ENCODE results near the gene PFN3. TPM values are rescaled to one million over a fixed set of nuclear protein-coding genes. Genes with fewer than 3 reads are reported as not detected.

PFN3 gene
- total and polyA plus RNA-seq, 2 experiments from 2014 or later: 1.9 to 2.0 TPM

DNA sequence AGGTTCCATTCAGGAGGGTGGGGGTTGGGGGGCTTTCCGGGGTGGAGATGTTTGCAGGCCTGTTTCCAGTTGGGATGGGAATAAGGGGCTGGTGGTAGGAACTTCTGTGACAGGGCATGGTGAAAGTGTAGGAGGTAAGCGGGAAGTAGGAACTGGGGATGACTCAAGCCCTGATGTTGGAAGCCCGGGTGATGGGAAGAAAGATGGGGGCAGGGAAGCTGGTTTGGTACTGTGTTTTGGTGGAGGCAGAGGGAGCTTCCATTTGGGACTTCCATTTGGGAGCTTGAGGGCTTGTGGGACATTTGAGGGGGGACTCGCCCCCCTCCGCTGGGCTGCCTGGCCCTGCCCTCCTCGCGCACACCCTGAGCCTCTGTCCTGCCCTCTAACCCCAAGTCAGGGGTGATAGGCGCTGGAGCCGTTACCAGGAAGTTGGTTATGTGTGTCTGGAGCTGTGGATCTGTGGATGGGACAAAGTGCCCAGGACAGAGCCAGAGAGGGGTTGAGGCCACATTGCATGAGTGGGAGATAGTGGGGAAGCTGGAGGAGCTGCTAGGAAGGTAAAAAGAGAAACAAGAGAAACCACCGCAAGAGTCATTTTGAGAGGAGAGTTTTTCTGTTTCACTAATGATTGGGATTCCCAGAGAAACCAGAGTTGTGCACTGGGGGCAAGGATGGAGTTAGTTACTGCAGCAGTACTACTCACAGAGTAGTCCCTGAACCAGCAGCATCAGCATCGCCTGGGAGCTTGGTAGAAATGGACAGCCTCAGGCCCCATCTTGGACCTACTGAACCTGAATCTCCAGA is 36.1 kb downstream of the PFN3 start:
- Mint-ChIP-seq H3K9me3 (no peaks in the 10 kb centered on the region; the same call in 2 of the 3 replicates), H3K27ac (no peak overlapping the region), H3K4me1 (peaks cover 45% of the 10 kb centered on the region)

GRCh38 chr5:177363565-177363964 is 36.9 kb downstream of the PFN3 start:
- DNase-seq (ENCODE audit: low spot score) (no peak), ATAC-seq (no peak)
- Histone ChIP-seq H3K27me3 (ENCODE audit: insufficient read depth) (peaks cover 18% of the 10 kb centered on the region), H2AFZ (peak overlapping the region; percentile 95; the same call in 1 of the 2 replicates), H4K20me1 (replicated peaks; ENCODE audit: insufficient read depth) (no peaks in the 10 kb centered on the region), H3K4me3 (peak overlapping the region; percentile 71), H3K4me1 (ENCODE audit: insufficient read depth) (peaks cover 41% of the 10 kb centered on the region), H3K27ac (ENCODE audit: low read depth) (no peak overlapping the region), H3K79me2 (replicated peaks; ENCODE audit: insufficient read depth) (no peaks in the 10 kb centered on the region), H3K36me3 (ENCODE audit: insufficient read depth) (no peaks in the 10 kb centered on the region), H3K4me2 (peak overlapping the region; percentile 88), H3F3A (replicated peaks; ENCODE audit: low read depth) (peaks cover 23% of the 10 kb centered on the region; the same call in 1 of the 2 replicates), H3K9me2 (ENCODE audit: insufficient read depth) (no peaks in the 10 kb centered on the region)
- H3K9me3 Mint-ChIP-seq: no peaks in the 10 kb centered on the region; the same call in 2 of the 3 replicates
- no peak overlapping the region for H3K27ac Mint-ChIP-seq
- TF ChIP-seq, protein P1, sequence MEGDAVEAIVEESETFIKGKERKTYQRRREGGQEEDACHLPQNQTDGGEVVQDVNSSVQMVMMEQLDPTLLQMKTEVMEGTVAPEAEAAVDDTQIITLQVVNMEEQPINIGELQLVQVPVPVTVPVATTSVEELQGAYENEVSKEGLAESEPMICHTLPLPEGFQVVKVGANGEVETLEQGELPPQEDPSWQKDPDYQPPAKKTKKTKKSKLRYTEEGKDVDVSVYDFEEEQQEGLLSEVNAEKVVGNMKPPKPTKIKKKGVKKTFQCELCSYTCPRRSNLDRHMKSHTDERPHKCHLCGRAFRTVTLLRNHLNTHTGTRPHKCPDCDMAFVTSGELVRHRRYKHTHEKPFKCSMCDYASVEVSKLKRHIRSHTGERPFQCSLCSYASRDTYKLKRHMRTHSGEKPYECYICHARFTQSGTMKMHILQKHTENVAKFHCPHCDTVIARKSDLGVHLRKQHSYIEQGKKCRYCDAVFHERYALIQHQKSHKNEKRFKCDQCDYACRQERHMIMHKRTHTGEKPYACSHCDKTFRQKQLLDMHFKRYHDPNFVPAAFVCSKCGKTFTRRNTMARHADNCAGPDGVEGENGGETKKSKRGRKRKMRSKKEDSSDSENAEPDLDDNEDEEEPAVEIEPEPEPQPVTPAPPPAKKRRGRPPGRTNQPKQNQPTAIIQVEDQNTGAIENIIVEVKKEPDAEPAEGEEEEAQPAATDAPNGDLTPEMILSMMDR (conservative IDR thresholded peaks at IDR 0.05; ENCODE audit: low read depth in 2 of 2): no peak
- TF ChIP-seq, protein P2, sequence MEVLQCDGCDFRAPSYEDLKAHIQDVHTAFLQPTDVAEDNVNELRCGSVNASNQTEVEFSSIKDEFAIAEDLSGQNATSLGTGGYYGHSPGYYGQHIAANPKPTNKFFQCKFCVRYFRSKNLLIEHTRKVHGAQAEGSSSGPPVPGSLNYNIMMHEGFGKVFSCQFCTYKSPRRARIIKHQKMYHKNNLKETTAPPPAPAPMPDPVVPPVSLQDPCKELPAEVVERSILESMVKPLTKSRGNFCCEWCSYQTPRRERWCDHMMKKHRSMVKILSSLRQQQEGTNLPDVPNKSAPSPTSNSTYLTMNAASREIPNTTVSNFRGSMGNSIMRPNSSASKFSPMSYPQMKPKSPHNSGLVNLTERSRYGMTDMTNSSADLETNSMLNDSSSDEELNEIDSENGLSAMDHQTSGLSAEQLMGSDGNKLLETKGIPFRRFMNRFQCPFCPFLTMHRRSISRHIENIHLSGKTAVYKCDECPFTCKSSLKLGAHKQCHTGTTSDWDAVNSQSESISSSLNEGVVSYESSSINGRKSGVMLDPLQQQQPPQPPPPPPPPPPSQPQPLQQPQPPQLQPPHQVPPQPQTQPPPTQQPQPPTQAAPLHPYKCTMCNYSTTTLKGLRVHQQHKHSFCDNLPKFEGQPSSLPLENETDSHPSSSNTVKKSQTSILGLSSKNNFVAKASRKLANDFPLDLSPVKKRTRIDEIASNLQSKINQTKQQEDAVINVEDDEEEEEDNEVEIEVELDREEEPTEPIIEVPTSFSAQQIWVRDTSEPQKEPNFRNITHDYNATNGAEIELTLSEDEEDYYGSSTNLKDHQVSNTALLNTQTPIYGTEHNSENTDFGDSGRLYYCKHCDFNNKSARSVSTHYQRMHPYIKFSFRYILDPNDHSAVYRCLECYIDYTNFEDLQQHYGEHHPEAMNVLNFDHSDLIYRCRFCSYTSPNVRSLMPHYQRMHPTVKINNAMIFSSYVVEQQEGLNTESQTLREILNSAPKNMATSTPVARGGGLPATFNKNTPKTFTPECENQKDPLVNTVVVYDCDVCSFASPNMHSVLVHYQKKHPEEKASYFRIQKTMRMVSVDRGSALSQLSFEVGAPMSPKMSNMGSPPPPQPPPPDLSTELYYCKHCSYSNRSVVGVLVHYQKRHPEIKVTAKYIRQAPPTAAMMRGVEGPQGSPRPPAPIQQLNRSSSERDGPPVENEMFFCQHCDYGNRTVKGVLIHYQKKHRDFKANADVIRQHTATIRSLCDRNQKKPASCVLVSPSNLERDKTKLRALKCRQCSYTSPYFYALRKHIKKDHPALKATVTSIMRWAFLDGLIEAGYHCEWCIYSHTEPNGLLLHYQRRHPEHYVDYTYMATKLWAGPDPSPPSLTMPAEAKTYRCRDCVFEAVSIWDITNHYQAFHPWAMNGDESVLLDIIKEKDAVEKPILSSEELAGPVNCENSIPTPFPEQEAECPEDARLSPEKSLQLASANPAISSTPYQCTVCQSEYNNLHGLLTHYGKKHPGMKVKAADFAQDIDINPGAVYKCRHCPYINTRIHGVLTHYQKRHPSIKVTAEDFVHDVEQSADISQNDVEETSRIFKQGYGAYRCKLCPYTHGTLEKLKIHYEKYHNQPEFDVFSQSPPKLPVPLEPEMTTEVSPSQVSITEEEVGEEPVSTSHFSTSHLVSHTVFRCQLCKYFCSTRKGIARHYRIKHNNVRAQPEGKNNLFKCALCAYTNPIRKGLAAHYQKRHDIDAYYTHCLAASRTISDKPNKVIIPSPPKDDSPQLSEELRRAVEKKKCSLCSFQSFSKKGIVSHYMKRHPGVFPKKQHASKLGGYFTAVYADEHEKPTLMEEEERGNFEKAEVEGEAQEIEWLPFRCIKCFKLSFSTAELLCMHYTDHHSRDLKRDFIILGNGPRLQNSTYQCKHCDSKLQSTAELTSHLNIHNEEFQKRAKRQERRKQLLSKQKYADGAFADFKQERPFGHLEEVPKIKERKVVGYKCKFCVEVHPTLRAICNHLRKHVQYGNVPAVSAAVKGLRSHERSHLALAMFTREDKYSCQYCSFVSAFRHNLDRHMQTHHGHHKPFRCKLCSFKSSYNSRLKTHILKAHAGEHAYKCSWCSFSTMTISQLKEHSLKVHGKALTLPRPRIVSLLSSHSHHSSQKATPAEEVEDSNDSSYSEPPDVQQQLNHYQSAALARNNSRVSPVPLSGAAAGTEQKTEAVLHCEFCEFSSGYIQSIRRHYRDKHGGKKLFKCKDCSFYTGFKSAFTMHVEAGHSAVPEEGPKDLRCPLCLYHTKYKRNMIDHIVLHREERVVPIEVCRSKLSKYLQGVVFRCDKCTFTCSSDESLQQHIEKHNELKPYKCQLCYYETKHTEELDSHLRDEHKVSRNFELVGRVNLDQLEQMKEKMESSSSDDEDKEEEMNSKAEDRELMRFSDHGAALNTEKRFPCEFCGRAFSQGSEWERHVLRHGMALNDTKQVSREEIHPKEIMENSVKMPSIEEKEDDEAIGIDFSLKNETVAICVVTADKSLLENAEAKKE (CRISPR knock-in tag; IDR thresholded peaks at IDR 0.05): no peak
- TF ChIP-seq NANOG (IDR thresholded peaks at IDR 0.05; ENCODE audit: borderline replicate concordance) (no peak), POLR2AphosphoS5 (IDR thresholded peaks at IDR 0.05; ENCODE audit: low read depth) (no peak), EZH2 (IDR thresholded peaks at IDR 0.05; ENCODE audit: low read depth, unreplicated experiment) (no peak), ZNF114 (CRISPR knock-in tag; IDR thresholded peaks at IDR 0.05) (no peak)
- TF ChIP-seq, protein P3, sequence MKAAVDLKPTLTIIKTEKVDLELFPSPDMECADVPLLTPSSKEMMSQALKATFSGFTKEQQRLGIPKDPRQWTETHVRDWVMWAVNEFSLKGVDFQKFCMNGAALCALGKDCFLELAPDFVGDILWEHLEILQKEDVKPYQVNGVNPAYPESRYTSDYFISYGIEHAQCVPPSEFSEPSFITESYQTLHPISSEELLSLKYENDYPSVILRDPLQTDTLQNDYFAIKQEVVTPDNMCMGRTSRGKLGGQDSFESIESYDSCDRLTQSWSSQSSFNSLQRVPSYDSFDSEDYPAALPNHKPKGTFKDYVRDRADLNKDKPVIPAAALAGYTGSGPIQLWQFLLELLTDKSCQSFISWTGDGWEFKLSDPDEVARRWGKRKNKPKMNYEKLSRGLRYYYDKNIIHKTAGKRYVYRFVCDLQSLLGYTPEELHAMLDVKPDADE (IDR thresholded peaks at IDR 0.05): no peak
- H3K4me1 Mint-ChIP-seq: peaks cover 37% of the 10 kb centered on the region
- H3K27me3 Mint-ChIP-seq (ENCODE audit: insufficient read depth, low read depth, poor library complexity): peaks cover 26% of the 10 kb centered on the region
- peaks cover 4% of the 10 kb centered on the region; the same call in 2 of the 3 replicates for H3K36me3 Mint-ChIP-seq (ENCODE audit: low read depth)
- peak overlapping the region; percentile 76 for H3K4me3 Mint-ChIP-seq

More for the DNA sequence above, 36.1 kb downstream of the PFN3 start:
- Mint-ChIP-seq H3K4me3 (0 out of 3 replicates have a peak overlapping the region, but pooled peaks have one; percentile 32), H3K27me3 (ENCODE audit: insufficient read depth, low read depth, poor library complexity) (peaks cover 33% of the 10 kb centered on the region), H3K36me3 (ENCODE audit: low read depth) (peaks cover 11% of the 10 kb centered on the region)
- H3K27me3 ChIP-seq (ENCODE audit: insufficient read depth): peaks cover 20% of the 10 kb centered on the region
- peaks cover 46% of the 10 kb centered on the region for H3K4me1 ChIP-seq (ENCODE audit: insufficient read depth)
- H3K27ac ChIP-seq (ENCODE audit: low read depth): no peak overlapping the region
- no peaks in the 10 kb centered on the region for H3K9me2 ChIP-seq (ENCODE audit: insufficient read depth)
- TF ChIP-seq POLR2AphosphoS5 (IDR thresholded peaks at IDR 0.05; ENCODE audit: low read depth): no peak
- TF ChIP-seq ZNF331 (CRISPR knock-in tag; IDR thresholded peaks at IDR 0.05; ENCODE audit: low read depth): no peak
- TF ChIP-seq ZNF114 (CRISPR knock-in tag; IDR thresholded peaks at IDR 0.05): no peak
- no peak overlapping the region for H3K4me3 ChIP-seq
- no peaks in the 10 kb centered on the region for H3K79me2 ChIP-seq (replicated peaks; ENCODE audit: insufficient read depth)
- no peaks in the 10 kb centered on the region for H4K20me1 ChIP-seq (replicated peaks; ENCODE audit: insufficient read depth)
- no peak for ATAC-seq
- H3K4me2 ChIP-seq: peak overlapping the region; percentile 88; the same call in 1 of the 2 replicates
- H2AFZ ChIP-seq: no peak overlapping the region
- DNase-seq (ENCODE audit: low spot score): peak; percentile 13
- peaks cover 23% of the 10 kb centered on the region; the same call in 1 of the 2 replicates for H3F3A ChIP-seq (replicated peaks; ENCODE audit: low read depth)
- H3K36me3 ChIP-seq (ENCODE audit: insufficient read depth): no peaks in the 10 kb centered on the region

All from GM23338 (cell line).